ENCODE measurements around the gene TUFM. TPM values are rescaled to one million over a fixed set of nuclear protein-coding genes. Genes with fewer than 3 reads are reported as not detected.

The TUFM gene
- total RNA-seq, 1 experiment from 2014 or later, result 207 TPM

DNA sequence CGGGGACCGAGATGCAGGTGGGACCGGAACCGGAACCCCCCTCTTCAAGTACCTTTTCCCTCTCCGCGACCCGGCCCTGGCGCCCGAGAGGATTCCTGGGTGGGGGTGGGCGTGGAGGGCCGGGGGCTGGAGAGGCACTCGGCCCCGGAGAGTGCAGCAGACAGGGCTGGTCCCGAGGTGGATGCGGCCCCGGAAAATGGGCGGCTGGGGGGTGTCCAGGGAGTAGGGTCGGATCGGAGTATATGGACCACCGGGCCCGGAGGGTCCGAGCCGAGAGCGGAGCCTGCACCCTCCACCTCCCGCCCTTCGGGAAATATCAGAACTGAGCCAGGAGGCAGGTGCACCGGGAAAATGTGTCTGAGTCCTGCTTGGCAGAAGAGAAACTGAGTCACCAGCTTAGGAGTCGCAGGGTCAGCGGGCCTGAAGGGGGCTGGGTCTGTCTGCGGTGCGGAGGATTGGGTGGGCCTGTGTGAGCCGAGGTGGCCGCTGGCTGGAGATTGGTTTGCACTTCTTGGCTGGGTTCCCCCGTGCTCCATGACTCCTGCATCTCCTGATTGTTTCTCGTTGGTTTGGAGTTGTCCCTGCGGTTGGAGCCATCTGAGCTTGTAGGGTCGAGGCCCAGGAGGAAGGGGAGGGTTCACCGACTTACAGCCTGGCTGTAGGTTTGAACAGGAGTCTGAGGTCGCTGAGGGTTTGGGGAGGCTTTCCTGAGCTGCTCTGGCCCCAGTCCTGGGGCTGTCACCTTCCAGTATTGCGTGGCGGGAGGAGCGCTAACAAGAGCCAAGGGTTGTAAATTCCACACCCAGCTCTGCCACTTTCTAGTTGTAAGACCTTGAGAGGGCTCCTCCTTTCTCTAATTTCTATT, 18.0 kb upstream of the TUFM start:
- H2BK120ac ChIP-seq (ENCODE audit: low read depth, low read length, poor library complexity, severe bottlenecking), result no peak overlapping the region
- H3K4me1 ChIP-seq (ENCODE audit: insufficient read depth, low read length), result peaks cover 1% of the 10 kb centered on the region; the same call in 1 of the 2 replicates
- Mint-ChIP-seq H3K4me1 (peaks cover 9 to 18% of the 10 kb centered on the region in 2 experiments), H3K4me3 (peak overlapping the region; percentile 96 to 97), H3K27me3 (ENCODE audit: low read depth) (no peaks in the 10 kb centered on the region; the same call in 1 of the 2 replicates), H3K36me3 (ENCODE audit: insufficient read depth in 1 of 3, low read depth in 3 of 3) (peaks cover 14 to 24% (median 21%) of the 10 kb centered on the region in 3 experiments), H3K9me3 (no peaks in the 10 kb centered on the region), H3K27ac (peak overlapping the region in 2 of 3 experiments; percentile 100; a peak in 4 of 7 replicates)
- H3K9me3 ChIP-seq (ENCODE audit: control insufficient read depth, low read depth, low read length), result no peaks in the 10 kb centered on the region
- H4K5ac ChIP-seq (ENCODE audit: insufficient read length, low read depth, low read length), result no peak overlapping the region
- TF ChIP-seq, protein P1, sequence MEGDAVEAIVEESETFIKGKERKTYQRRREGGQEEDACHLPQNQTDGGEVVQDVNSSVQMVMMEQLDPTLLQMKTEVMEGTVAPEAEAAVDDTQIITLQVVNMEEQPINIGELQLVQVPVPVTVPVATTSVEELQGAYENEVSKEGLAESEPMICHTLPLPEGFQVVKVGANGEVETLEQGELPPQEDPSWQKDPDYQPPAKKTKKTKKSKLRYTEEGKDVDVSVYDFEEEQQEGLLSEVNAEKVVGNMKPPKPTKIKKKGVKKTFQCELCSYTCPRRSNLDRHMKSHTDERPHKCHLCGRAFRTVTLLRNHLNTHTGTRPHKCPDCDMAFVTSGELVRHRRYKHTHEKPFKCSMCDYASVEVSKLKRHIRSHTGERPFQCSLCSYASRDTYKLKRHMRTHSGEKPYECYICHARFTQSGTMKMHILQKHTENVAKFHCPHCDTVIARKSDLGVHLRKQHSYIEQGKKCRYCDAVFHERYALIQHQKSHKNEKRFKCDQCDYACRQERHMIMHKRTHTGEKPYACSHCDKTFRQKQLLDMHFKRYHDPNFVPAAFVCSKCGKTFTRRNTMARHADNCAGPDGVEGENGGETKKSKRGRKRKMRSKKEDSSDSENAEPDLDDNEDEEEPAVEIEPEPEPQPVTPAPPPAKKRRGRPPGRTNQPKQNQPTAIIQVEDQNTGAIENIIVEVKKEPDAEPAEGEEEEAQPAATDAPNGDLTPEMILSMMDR (conservative IDR thresholded peaks at IDR 0.05), result no peak
- H3K23me2 ChIP-seq (ENCODE audit: insufficient read length, low read depth, low read length, poor library complexity, severe bottlenecking), result peaks cover 9% of the 10 kb centered on the region
- no peaks in the 10 kb centered on the region for H3K27me3 ChIP-seq (ENCODE audit: insufficient read depth, low read length)
- H3K79me1 ChIP-seq (ENCODE audit: insufficient read depth, low read depth, low read length, poor library complexity, severe bottlenecking), result peaks cover 3% of the 10 kb centered on the region
- no peak overlapping the region for H3K14ac ChIP-seq (ENCODE audit: insufficient read depth, low read length)
- WGBS (ENCODE audit: extremely low coverage, insufficient read length, low lambda C conversion rate), result no CpG with 5 or more reads among the region's 42 CpGs
- H2BK20ac ChIP-seq (ENCODE audit: low read depth, low read length, poor library complexity, severe bottlenecking), result no peak overlapping the region
- H3K18ac ChIP-seq (ENCODE audit: insufficient read length, low read depth, low read length), result no peak overlapping the region
- H2BK5ac ChIP-seq (ENCODE audit: insufficient read length, low read length), result no peak overlapping the region
- H2AK5ac ChIP-seq (ENCODE audit: insufficient read length, low read length), result no peak overlapping the region
- no peak overlapping the region for H3K23ac ChIP-seq (ENCODE audit: insufficient read length, low read depth, low read length)
- no peak overlapping the region for H4K8ac ChIP-seq (replicated peaks; ENCODE audit: insufficient read length, low read depth, low read length)
- H3K9ac ChIP-seq (ENCODE audit: extremely low read depth, insufficient read length, low read length), result peak overlapping the region; percentile 63
- H3K4me2 ChIP-seq (ENCODE audit: insufficient read depth, insufficient read length, low read length), result peak overlapping the region; percentile 98
- no peak overlapping the region for H2BK12ac ChIP-seq (ENCODE audit: insufficient read length, low read depth, low read length)
- no peak overlapping the region for H2AFZ ChIP-seq (ENCODE audit: low read length)
- no peak overlapping the region for H4K91ac ChIP-seq (ENCODE audit: insufficient read length, low read depth, low read length)
- no peak overlapping the region for H3K56ac ChIP-seq (ENCODE audit: insufficient read length, low read depth, low read length)
- H4K20me1 ChIP-seq (ENCODE audit: control insufficient read depth, insufficient read depth, insufficient read length), result no peaks in the 10 kb centered on the region
- no peak overlapping the region for H3K27ac ChIP-seq (ENCODE audit: insufficient read length, low read depth, low read length)
- no peak overlapping the region for H2BK15ac ChIP-seq (ENCODE audit: low read depth, low read length)
- DNase-seq, result no peak
- no peak overlapping the region for H3T11ph ChIP-seq (ENCODE audit: low read length)
- H3K79me2 ChIP-seq (ENCODE audit: insufficient read depth, low read length), result peaks cover 9% of the 10 kb centered on the region; the same call in 1 of the 2 replicates
- H3K4ac ChIP-seq (ENCODE audit: low read depth, low read length), result no peak overlapping the region
